H1 (cell line): ENCODE results near the gene NKAIN2. TPM values are rescaled to one million over a fixed set of nuclear protein-coding genes. Genes with fewer than 3 reads are reported as not detected.

Experiments
- CTCF ChIA-PET: fragments of 300-600 bp; sonication (Branson Sonifier 250); formaldehyde crosslinking; loops from one replicate; lab custom pipeline; 2021; ENCODE audit not compliant: partially characterized antibody; lab: Charles Lee
- POLR2A ChIA-PET: fragments of 300-600 bp; sonication (Branson Sonifier 250); formaldehyde crosslinking; loops from one replicate; lab custom pipeline; 2021; ENCODE audit warnings: inconsistent platforms; ENCODE audit not compliant: partially characterized antibody; lab: Charles Lee
- DNase-seq, 2 experiments: peaks; one replicate each; pipeline versions ENCODE4 v3.0.0 to v3.0.0-alpha.2; 2010 to 2022; ENCODE audit warnings: low spot score in 2 of 2, low read depth in 1 of 2, mixed read lengths in 1 of 2
- FAIRE-seq: peaks from 2 replicates; lab custom pipeline; 2011; peaks lifted over from hg19 to GRCh38; lab: Jason Lieb, UNC
- H2AFZ ChIP-seq: 2 replicates; pipeline ENCODE4 v1.8.1; 2012; ENCODE audit warnings: low read length, inconsistent platforms
- H2AK5ac ChIP-seq: 2 replicates; pipeline ENCODE4 v1.6.1; 2013; ENCODE audit warnings: low read depth, low read length
- H2BK120ac ChIP-seq: replicated peaks from 2 replicates; pipeline ENCODE3; 2013; ENCODE audit warnings: low read depth, low read length, inconsistent platforms
- H2BK12ac ChIP-seq: 2 replicates; pipeline ENCODE4 v1.6.1; 2013; ENCODE audit warnings: low read depth, low read length
- H2BK15ac ChIP-seq: 2 replicates; pipeline ENCODE4 v1.6.1; 2013; ENCODE audit warnings: low read length
- H2BK20ac ChIP-seq: 2 replicates; pipeline ENCODE4 v1.6.1; 2013; ENCODE audit warnings: low read length
- H2BK5ac ChIP-seq: 2 replicates; pipeline ENCODE4 v1.6.1; 2013; ENCODE audit warnings: low read depth, low read length
- H3K14ac ChIP-seq: 2 replicates; pipeline ENCODE4 v1.6.1; 2013; ENCODE audit warnings: inconsistent platforms; ENCODE audit not compliant: insufficient read length
- H3K18ac ChIP-seq: 2 replicates; pipeline ENCODE4 v1.6.1; 2013; ENCODE audit warnings: low read length; ENCODE audit errors: extremely low read depth
- H3K23ac ChIP-seq: 2 replicates; pipeline ENCODE4 v1.6.1; 2013; ENCODE audit warnings: inconsistent platforms; ENCODE audit not compliant: insufficient read length
- H3K23me2 ChIP-seq: 2 replicates; pipeline ENCODE4 v1.6.1; 2013; ENCODE audit warnings: low read depth, low read length
- H3K27ac ChIP-seq: 2 replicates; pipeline ENCODE4 v1.6.1; 2011; ENCODE audit warnings: low read depth, low read length, inconsistent platforms
- H3K27me3 ChIP-seq, 4 experiments: replicated peaks in 1 of 4; 1 replicate in 1 of 4; 2 replicates in 3 of 4; pipeline versions ENCODE4 v1.6.1 to v1.8.1; 2011 to 2013; ENCODE audit warnings: low read length in 3 of 4, mild to moderate bottlenecking in 3 of 4, inconsistent platforms in 2 of 4, mixed read lengths in 2 of 4, moderate library complexity in 1 of 4; ENCODE audit not compliant: control insufficient read depth in 3 of 4, insufficient read depth in 3 of 4; ENCODE audit errors: extremely low read depth in 1 of 4
- H3K36me3 ChIP-seq, 4 experiments: 2 replicates each; pipeline versions ENCODE4 v1.6.1 to v1.8.1; 2011 to 2013; ENCODE audit warnings: mild to moderate bottlenecking in 4 of 4, low read length in 3 of 4, moderate library complexity in 2 of 4, control low read depth in 1 of 4, inconsistent platforms in 1 of 4; ENCODE audit not compliant: insufficient read depth in 4 of 4, control insufficient read depth in 2 of 4
- H3K4ac ChIP-seq: replicated peaks from 2 replicates; pipeline ENCODE3; 2013; ENCODE audit warnings: low read length, low read depth, mixed read lengths, inconsistent platforms; ENCODE audit not compliant: insufficient read length
- H3K4me1 ChIP-seq, 4 experiments: replicated peaks in 1 of 4; 1 replicate in 1 of 4; 2 replicates in 3 of 4; pipeline versions ENCODE4 v1.6.1 to v1.8.1; 2011 to 2013; ENCODE audit warnings: low read length in 3 of 4, inconsistent platforms in 2 of 4, mixed read lengths in 1 of 4; ENCODE audit not compliant: insufficient read depth in 4 of 4, control insufficient read depth in 3 of 4
- H3K4me2 ChIP-seq, 2 experiments: 2 replicates each; pipeline versions ENCODE4 v1.6.1 to v1.8.1; 2011 to 2013; ENCODE audit warnings: low read depth in 2 of 2, low read length in 2 of 2, control low read depth in 1 of 2, inconsistent platforms in 1 of 2, mild to moderate bottlenecking in 1 of 2; ENCODE audit not compliant: insufficient read depth in 1 of 2
- H3K4me3 ChIP-seq, 4 experiments: fragments of 200-600, 300-600 bp in 1 of 4; sonication (generic), shearing (Covaris generic), sonication (Bioruptor Twin) in 1 of 4; 2 replicates each; pipeline versions ENCODE4 v1.5.1 to v1.8.1; 2011 to 2016; ENCODE audit warnings: low read length in 4 of 4, low read depth in 3 of 4, control low read depth in 2 of 4, inconsistent platforms in 2 of 4, mild to moderate bottlenecking in 2 of 4, mixed read lengths in 1 of 4, moderate library complexity in 1 of 4; ENCODE audit not compliant: insufficient read depth in 2 of 4; ENCODE audit errors: extremely low read depth in 1 of 4
- H3K56ac ChIP-seq: replicated peaks from 2 replicates; pipeline ENCODE3; 2013; ENCODE audit warnings: low read depth, mild to moderate bottlenecking, mixed read lengths, low read length, inconsistent platforms; ENCODE audit not compliant: insufficient read length
- H3K79me1 ChIP-seq: 2 replicates; pipeline ENCODE4 v1.6.1; 2013; ENCODE audit warnings: low read depth, low read length, control low read depth
- H3K79me2 ChIP-seq, 2 experiments: 2 replicates each; pipeline versions ENCODE4 v1.6.1 to v1.8.1; 2012 to 2013; ENCODE audit warnings: low read length in 2 of 2, mild to moderate bottlenecking in 2 of 2, inconsistent platforms in 1 of 2; ENCODE audit not compliant: insufficient read depth in 2 of 2, control insufficient read depth in 1 of 2
- H3K9ac ChIP-seq, 4 experiments: replicated peaks in 1 of 4; 1 replicate in 1 of 4; 2 replicates in 3 of 4; pipeline versions ENCODE4 v1.6.1 to v1.8.1; 2011 to 2013; ENCODE audit warnings: low read depth in 3 of 4, low read length in 3 of 4, control low read depth in 2 of 4, mild to moderate bottlenecking in 2 of 4, moderate library complexity in 2 of 4, inconsistent platforms in 1 of 4; ENCODE audit errors: extremely low read depth in 1 of 4
- H3K9me3 ChIP-seq, 2 experiments: 2 replicates each; pipeline versions ENCODE4 v1.6.1 to v1.8.1; 2012 to 2013; ENCODE audit warnings: mild to moderate bottlenecking in 2 of 2, moderate library complexity in 2 of 2, control low read depth in 1 of 2, inconsistent platforms in 1 of 2, low read depth in 1 of 2, low read length in 1 of 2, mixed read lengths in 1 of 2; ENCODE audit not compliant: insufficient read depth in 2 of 2
- H4K20me1 ChIP-seq, 2 experiments: replicated peaks in 1 of 2; 2 replicates each; pipeline versions ENCODE3 to v1.8.1; 2011 to 2013; ENCODE audit warnings: inconsistent platforms in 2 of 2, low read length in 2 of 2, mild to moderate bottlenecking in 1 of 2; ENCODE audit not compliant: insufficient read depth in 2 of 2, control insufficient read depth in 1 of 2
- H4K5ac ChIP-seq: 2 replicates; pipeline ENCODE4 v1.6.1; 2013; ENCODE audit warnings: low read length, low read depth, mixed read lengths, inconsistent platforms; ENCODE audit not compliant: insufficient read length
- H4K8ac ChIP-seq: 2 replicates; pipeline ENCODE4 v1.8.0; 2013; ENCODE audit warnings: mild to moderate bottlenecking, moderate library complexity, low read length, inconsistent platforms; ENCODE audit not compliant: insufficient read depth; ENCODE audit errors: extremely low read depth
- H4K91ac ChIP-seq: replicated peaks from 2 replicates; pipeline ENCODE3; 2013; ENCODE audit warnings: low read length, mixed read lengths, inconsistent platforms; ENCODE audit not compliant: insufficient read length
- HDAC2 ChIP-seq, 2 experiments: fragments of 300-600 bp in 1 of 2; sonication (generic) in 1 of 2; IDR thresholded peaks; 2 replicates each; pipeline ENCODE4 v1.6.1; 2011 to 2012; ENCODE audit warnings: low read depth in 2 of 2, low read length in 2 of 2, mild to moderate bottlenecking in 2 of 2, moderate library complexity in 2 of 2, borderline replicate concordance in 1 of 2, inconsistent platforms in 1 of 2
- NRF1 ChIP-seq: IDR thresholded peaks from 2 replicates; pipeline ENCODE4 v1.6.1; 2011; ENCODE audit warnings: mild to moderate bottlenecking, low read depth, low read length, improper control_type of control experiment
- PHF8 ChIP-seq: fragments of 200-600 bp; sonication (generic); conservative IDR thresholded peaks from 2 replicates; pipeline ENCODE4 v1.7.1; 2012; ENCODE audit warnings: low read depth, mild to moderate bottlenecking, inconsistent platforms, low read length, moderate library complexity
- WGBS, 2 experiments: shearing (Covaris generic) in 1 of 2; methylation state at CpG; one replicate each; pipeline versions ENCODE4 v1.1.6 to v1.1.7; 2013 to 2015; ENCODE audit warnings: low lambda C conversion rate in 2 of 2, mixed read lengths in 2 of 2, inconsistent platforms in 1 of 2, low coverage in 1 of 2, missing lambda C conversion rate in 1 of 2; ENCODE audit not compliant: insufficient replicate concordance in 2 of 2, insufficient coverage in 1 of 2, insufficient read length in 1 of 2; ENCODE audit errors: extremely low coverage in 1 of 2, missing lambda C conversion rate in 1 of 2; 5-methylcytosine and 5-hydroxymethylcytosine counted together
- polyA plus RNA-seq, 7 experiments: library from polyadenylated mRNA; depleted of rRNA in 3 of 7; stranded (reverse) in 5 of 7; unstranded in 2 of 7; fragments of >200 nt in 5 of 7; fragments of 200-250 nt in 2 of 7; gene quantifications; 1 replicate in 5 of 7; 2 replicates in 1 of 7; 4 replicates in 1 of 7; pipeline versions ENCODE4 v1.2.1 to v1.2.3, GENCODE V29; 2011 to 2013; ENCODE audit warnings: missing spikeins in 2 of 7, mixed read lengths in 2 of 7
- total RNA-seq: library from RNA; stranded (reverse); fragmentation: NEBNext Ultra II Directional; extraction: Animal tissue kit (Norgen Biotek cat#: 25700); gene quantifications from 2 replicates; pipeline ENCODE4 v1.2.1, GENCODE V29; 2021

Gene NKAIN2
- total and polyA plus RNA-seq, 2 of the 8 experiments (the other 6 are each of a cell fraction or from before 2014, with no cell fraction given): 0.20 to 0.34 TPM

- no peak for FAIRE-seq
- TF ChIP-seq HDAC2 (IDR thresholded peaks at IDR 0.05; ENCODE audit: borderline replicate concordance in 1 of 2, low read depth in 2 of 2, low read length in 2 of 2) (no peak), PHF8 (no peak), NRF1 (no peak)
Measured at GRCh38 chr6:124011180-124011579, 207.5 kb downstream of the NKAIN2 start.

More at GRCh38 chr6:124011180-124011579, 207.5 kb downstream of the NKAIN2 start:
- no peak overlapping the region for H2BK120ac ChIP-seq
- H3K4me3 ChIP-seq: no peak overlapping the region
- H3K9me3 ChIP-seq: no peaks in the 10 kb centered on the region
- H3K14ac ChIP-seq: no peak overlapping the region
- no peak overlapping the region for H4K8ac ChIP-seq
- H3K27ac ChIP-seq: no peak overlapping the region
- 83% methylated on average over 2 of the region's 2 CpGs; no CpG with 5 or more reads in 1 of the 2 experiments for WGBS, 2 experiments
- POLR2A ChIA-PET: no interaction called here
- no peaks in the 10 kb centered on the region for H3K23me2 ChIP-seq
- no peak overlapping the region for H3K56ac ChIP-seq
- H2AK5ac ChIP-seq: no peak overlapping the region
- no peak overlapping the region for H3K4ac ChIP-seq
- H3K4me2 ChIP-seq: no peak overlapping the region
- no peak overlapping the region for H4K91ac ChIP-seq
- no peaks in the 10 kb centered on the region for H3K79me1 ChIP-seq
- H2BK20ac ChIP-seq: no peak overlapping the region
- H3K79me2 ChIP-seq: no peaks in the 10 kb centered on the region
- no peak for DNase-seq
- H2AFZ ChIP-seq: no peak overlapping the region
- H3K27me3 ChIP-seq: no peaks in the 10 kb centered on the region
- no peak overlapping the region for H2BK12ac ChIP-seq
- no peak overlapping the region for H3K18ac ChIP-seq
- H4K5ac ChIP-seq: no peak overlapping the region
- no peak overlapping the region for H3K23ac ChIP-seq
- CTCF ChIA-PET: no interaction called here
- peaks cover 0 to 2% (median under 1%) of the 10 kb centered on the region in 4 experiments; a peak in 1 of 7 replicates for H3K4me1 ChIP-seq
- no peaks in the 10 kb centered on the region for H3K36me3 ChIP-seq
- no peak overlapping the region for H3K9ac ChIP-seq
- no peak overlapping the region for H2BK15ac ChIP-seq
- H2BK5ac ChIP-seq: no peak overlapping the region
- H4K20me1 ChIP-seq: no peaks in the 10 kb centered on the region
